ENCODE data around the gene TSHZ2.
"Not testable (repeated sequence)": the region's sequence is repeated elsewhere in the genome, so short reads cannot be mapped to it uniquely, and the experiment has no call there.

GRCh38 chr20:53532654-53533312, 560.6 kb downstream of the TSHZ2 start:
- TF ChIP-seq YY1 (IDR thresholded peaks at IDR 0.05; ENCODE audit: insufficient read depth, insufficient read length); ZNF274 (IDR thresholded peaks at IDR 0.05; ENCODE audit: low read depth, low read length); SUZ12 (IDR thresholded peaks at IDR 0.05; ENCODE audit: extremely low read depth, insufficient read depth, insufficient read length): not testable (repeated sequence)

All from NT2/D1 (cell line).